Ectodermal cell (in vitro differentiated cells): Measurements from ENCODE around the gene SPRR2D. TPM values are rescaled to one million over a fixed set of nuclear protein-coding genes. Genes with fewer than 3 reads are reported as not detected.

ENCODE experiments used
- H3K27ac ChIP-seq: 2 replicates; pipeline ENCODE4 v1.7.0; 2013; ENCODE audit warnings: mild to moderate bottlenecking, low read depth, low read length; ENCODE audit not compliant: insufficient read depth, poor library complexity, severe bottlenecking
- H3K27me3 ChIP-seq: 2 replicates; pipeline ENCODE4 v1.7.0; 2013; ENCODE audit warnings: mild to moderate bottlenecking, low read length; ENCODE audit not compliant: insufficient read depth, control insufficient read depth, poor library complexity, severe bottlenecking
- H3K36me3 ChIP-seq: one replicate; pipeline ENCODE4 v1.7.0; 2013; ENCODE audit warnings: low read length; ENCODE audit not compliant: control insufficient read depth, insufficient read depth
- H3K4me1 ChIP-seq: one replicate; pipeline ENCODE4 v1.7.0; 2013; ENCODE audit warnings: low read length; ENCODE audit not compliant: control insufficient read depth, insufficient read depth
- H3K4me3 ChIP-seq: 2 replicates; pipeline ENCODE4 v1.7.0; 2013; ENCODE audit warnings: low read depth, low read length, control low read depth; ENCODE audit not compliant: insufficient read depth
- H3K9me3 ChIP-seq: 2 replicates; pipeline ENCODE4 v1.7.0; 2013; ENCODE audit warnings: mild to moderate bottlenecking, low read length, moderate library complexity; ENCODE audit not compliant: control insufficient read depth
- WGBS, 2 experiments: methylation state at CpG; one replicate each; pipeline ENCODE4 v1.1.7; 2013; ENCODE audit warnings: missing lambda C conversion rate in 2 of 2; 5-methylcytosine and 5-hydroxymethylcytosine counted together
- polyA plus RNA-seq, 4 experiments: library from polyadenylated mRNA; stranded (reverse); fragments of 50-300 nt; gene quantifications; one replicate each; pipeline ENCODE4 v1.2.3, GENCODE V29; 2013

Gene SPRR2D
- not detected for polyA plus RNA-seq (2013, experiment 1 of 4)
- not detected for polyA plus RNA-seq (2013, experiment 2 of 4)
- polyA plus RNA-seq (2013, experiment 3 of 4): not detected
- not detected for polyA plus RNA-seq (2013, experiment 4 of 4)

DNA sequence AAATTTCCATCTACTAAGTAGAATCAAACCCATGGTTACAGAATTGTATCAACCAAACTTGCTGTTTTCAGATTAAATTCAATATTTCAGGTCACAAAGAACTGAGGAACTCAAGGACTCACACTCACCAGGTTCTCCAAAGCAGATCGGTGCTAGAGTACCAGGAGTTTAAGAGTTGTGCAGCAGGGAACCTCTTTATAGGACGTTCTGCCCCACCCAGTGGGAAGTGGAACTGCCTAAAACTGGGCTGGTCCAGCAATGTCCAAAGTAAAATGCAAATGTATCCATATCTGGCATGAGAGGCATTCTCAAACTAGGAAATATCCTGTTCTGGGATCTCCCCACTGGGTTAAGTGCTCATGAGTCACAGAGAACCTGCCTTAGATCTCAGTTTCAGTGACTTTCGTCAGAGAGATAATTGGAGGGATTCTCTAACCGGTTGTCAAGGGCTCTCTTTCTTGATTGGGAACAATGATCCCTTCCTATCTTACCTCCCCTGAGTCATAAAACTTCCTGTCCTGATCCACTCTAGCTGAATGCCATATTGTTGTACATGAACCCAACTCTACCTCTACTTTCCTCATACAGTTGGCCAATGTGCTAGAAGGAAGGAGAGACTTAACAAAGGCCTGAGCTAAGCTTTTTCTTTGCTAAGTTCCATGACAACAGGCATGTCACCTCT lies at the start of gene SPRR2D:
Gene SPRR2D (minus strand): TSS at position 171 of the 682 bp plus-strand sequence. CDS start 774 bp downstream, outside the sequence.
- H3K36me3 ChIP-seq: no peaks in the 10 kb centered on the region
- 72% methylated on average over 4 of the region's 4 CpGs for WGBS, 2 experiments
- no peak within 1 kb of the TSS for H3K27ac ChIP-seq
- H3K4me3 ChIP-seq: no peak within 1 kb of the TSS
- no peaks in the 10 kb centered on the region for H3K9me3 ChIP-seq
- no peaks in the 10 kb centered on the region for H3K27me3 ChIP-seq
- H3K4me1 ChIP-seq: no peaks in the 10 kb centered on the region

DNA sequence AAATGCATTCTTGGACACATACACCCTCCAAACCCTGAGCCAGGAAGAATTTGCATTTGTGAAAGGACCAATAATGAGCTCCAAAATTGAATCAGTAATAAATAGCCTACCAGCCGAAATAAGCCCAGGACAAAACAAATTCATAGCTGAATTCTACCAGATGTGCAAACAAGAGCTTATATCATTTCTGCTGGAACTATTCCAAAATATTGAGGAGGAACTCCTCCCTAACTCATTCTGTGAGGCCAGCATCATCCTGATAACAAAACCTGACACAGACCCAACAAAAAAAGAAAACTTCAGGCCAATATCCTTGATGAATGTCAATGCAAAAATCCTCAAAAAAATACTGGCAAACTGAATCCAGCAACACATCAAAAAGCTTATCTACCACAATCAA lies 46.7 kb upstream of the SPRR2D start:
- Histone ChIP-seq H3K36me3 (no peaks in the 10 kb centered on the region), H3K27me3 (no peaks in the 10 kb centered on the region), H3K9me3 (no peaks in the 10 kb centered on the region), H3K27ac (no peak overlapping the region), H3K4me3 (no peak overlapping the region), H3K4me1 (no peaks in the 10 kb centered on the region)
- WGBS, 2 experiments: 75 to 88% methylated on average over 1 of the region's 1 CpG

DNA sequence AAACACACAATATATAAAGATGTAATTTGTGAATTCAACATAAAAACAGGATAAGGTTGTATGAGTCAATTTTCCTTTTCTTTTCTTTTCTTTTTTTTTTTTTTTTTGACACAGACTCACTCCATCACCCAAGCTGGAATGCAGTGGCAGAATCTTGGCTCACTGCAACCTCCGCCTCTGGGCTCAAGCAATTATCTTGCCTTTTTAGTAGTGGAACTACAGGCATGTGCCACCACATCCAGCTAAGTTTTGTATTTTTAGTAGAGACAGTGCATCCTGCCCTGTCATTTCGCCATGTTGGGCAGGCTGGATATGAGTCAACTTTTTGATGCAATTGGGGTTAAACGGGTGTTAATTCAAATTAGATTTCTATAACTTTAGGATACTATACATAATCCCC lies 40.8 kb upstream of the SPRR2D start:
- 88 to 89% methylated on average over 2 to 3 of the region's 3 CpGs for WGBS, 2 experiments
- no peaks in the 10 kb centered on the region for H3K4me1 ChIP-seq
- H3K36me3 ChIP-seq: no peaks in the 10 kb centered on the region
- no peak overlapping the region for H3K27ac ChIP-seq
- H3K4me3 ChIP-seq: no peak overlapping the region
- H3K9me3 ChIP-seq: no peaks in the 10 kb centered on the region
- H3K27me3 ChIP-seq: no peaks in the 10 kb centered on the region

DNA sequence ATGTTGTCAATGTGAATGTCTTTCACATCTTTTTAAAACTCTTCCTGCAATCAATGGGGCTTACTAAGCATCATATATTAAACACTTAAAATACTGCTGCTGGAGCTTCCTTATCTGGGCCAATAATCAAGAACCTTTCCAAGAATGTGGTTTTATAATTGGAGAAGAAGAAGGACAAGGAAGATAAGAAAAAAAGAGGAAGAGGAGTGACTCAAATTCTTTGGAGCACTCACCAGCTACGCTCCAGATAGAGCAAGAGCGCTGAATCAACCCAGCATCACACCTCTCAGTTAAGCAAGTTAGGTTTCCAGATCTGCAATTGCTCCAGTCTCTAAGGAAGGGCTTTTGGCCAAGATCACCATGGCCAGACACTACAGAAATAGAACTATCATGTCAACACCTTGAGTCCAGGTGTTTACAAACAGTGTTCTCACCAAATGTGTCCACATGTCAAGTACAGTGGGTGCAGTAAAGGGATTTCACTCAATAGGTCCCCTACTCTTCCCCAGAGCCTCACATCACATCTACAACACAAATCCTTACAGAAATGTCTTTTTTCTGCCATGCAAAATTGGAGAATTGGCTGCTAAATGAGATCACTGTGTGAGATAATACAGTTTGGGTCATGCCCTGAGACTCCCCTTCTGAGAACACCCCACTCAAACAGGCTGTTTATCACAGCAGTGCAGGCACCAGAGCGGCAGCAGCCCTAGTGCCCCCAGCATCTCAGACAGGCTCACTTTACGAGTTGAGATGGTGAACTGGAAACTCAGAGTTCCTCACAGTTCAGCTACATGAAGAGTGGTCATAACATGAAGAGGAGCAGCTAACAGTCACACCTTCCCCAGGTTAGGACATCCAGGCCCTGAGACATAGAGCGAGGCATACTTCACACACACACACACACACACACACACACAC lies 32.1 kb upstream of the SPRR2D start:
- no peaks in the 10 kb centered on the region for H3K27me3 ChIP-seq
- 89 to 92% methylated on average over 4 to 5 of the region's 5 CpGs for WGBS, 2 experiments
- H3K4me1 ChIP-seq: no peaks in the 10 kb centered on the region
- H3K4me3 ChIP-seq: no peak overlapping the region
- H3K9me3 ChIP-seq: no peaks in the 10 kb centered on the region
- no peaks in the 10 kb centered on the region for H3K36me3 ChIP-seq
- no peak overlapping the region for H3K27ac ChIP-seq

DNA sequence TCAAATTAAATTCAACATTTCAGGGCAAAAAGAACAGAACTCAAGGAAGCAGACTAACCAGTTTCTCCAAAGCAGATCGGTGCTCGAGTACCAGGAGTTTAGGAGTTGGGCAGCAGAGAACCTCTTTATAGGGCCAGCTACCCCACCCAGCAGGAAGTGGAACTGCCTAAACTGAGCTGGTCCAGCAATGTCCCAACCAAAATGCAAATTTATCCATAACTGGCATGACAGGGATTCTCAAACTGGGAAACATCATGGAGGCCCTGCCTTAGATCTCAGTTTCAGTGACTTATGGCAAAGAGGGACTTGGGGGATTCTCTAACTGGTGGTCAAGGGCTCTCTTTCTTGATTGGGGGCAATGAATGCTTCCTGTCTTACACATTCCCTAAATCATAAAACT lies 30.6 kb upstream of the SPRR2D start, which contains the start of gene SPRR2B:
Gene SPRR2B (minus strand): TSS at position 101 of the 400 bp plus-strand sequence. CDS start 772 bp downstream, outside the sequence.
- Histone ChIP-seq H3K9me3 (no peaks in the 10 kb centered on the region), H3K4me3 (no peak within 1 kb of the TSS), H3K27me3 (no peaks in the 10 kb centered on the region), H3K4me1 (no peaks in the 10 kb centered on the region), H3K27ac (no peak within 1 kb of the TSS), H3K36me3 (no peaks in the 10 kb centered on the region)
- WGBS, 2 experiments: 40 to 46% methylated on average over 2 of the region's 2 CpGs

DNA sequence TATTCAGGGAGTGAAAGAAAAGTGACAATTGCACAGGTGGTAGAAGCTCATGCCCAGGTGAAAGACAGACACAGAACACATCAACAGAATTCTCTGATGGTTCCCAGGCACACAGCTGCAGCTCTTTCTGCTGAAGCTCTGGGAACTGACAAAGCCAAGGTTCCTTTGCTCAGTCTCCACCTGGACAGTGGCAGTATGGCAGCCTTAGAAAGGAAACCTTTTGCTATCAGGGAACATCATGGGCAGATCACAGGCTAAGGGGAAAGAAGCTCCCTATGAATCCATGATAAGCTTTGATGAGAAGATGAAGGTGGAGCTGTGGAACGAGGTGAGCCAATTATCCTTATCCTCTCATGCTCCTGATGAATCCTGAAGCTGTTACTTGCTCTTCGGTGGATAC lies 29.3 kb upstream of the SPRR2D start:
- H3K4me3 ChIP-seq: no peak overlapping the region
- H3K9me3 ChIP-seq: no peaks in the 10 kb centered on the region
- no peaks in the 10 kb centered on the region for H3K27me3 ChIP-seq
- H3K27ac ChIP-seq: no peak overlapping the region
- no peaks in the 10 kb centered on the region for H3K36me3 ChIP-seq
- no peaks in the 10 kb centered on the region for H3K4me1 ChIP-seq
- 78 to 83% methylated on average over 1 to 2 of the region's 2 CpGs for WGBS, 2 experiments

DNA sequence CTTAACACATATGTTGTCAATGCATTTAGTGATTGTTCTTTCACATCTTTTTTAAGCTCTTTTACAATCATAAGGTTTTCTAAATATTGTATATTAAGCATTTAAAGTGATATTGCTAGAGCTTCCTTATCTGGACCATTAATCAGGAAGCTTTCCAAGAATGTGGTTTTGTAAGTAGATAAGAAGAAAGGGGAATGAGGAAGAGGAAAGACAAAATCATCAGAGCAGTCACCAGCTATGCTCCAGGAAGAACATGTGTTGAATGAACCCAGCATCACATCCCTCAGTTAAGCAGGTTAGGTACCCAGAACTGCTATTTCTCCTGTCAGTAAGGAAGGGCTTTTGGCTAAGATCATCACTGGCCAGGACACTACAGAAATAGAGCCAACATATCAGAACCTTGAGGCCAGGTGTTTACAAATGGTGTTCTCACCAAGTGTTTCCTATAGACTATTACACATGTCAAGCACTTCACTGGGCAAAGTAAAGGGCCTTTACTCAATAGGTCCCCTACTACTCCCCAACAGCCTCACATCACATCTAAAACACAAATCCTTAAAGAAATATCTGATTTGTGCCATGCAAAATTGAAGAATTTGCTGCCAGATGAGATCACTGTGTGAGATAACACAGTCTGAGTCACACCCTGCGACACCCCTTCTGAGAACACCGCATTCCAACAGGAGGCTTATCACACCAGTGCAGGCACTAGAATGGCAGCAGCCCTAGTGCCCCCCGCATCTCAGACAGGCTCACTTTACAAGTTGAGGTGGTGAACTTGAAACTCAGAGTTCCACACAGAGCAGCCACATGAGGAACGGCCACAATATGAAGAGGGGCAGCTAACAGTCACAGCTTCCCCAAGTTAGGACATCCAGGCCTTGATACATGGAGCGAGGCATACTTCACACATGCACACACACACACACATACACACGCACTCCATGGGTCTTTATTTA lies 18.2 kb upstream of the SPRR2D start:
- no peak overlapping the region for H3K4me3 ChIP-seq
- 92 to 93% methylated on average over 6 of the region's 6 CpGs for WGBS, 2 experiments
- no peaks in the 10 kb centered on the region for H3K27me3 ChIP-seq
- no peaks in the 10 kb centered on the region for H3K4me1 ChIP-seq
- H3K9me3 ChIP-seq: no peaks in the 10 kb centered on the region
- no peak overlapping the region for H3K27ac ChIP-seq
- no peaks in the 10 kb centered on the region for H3K36me3 ChIP-seq

DNA sequence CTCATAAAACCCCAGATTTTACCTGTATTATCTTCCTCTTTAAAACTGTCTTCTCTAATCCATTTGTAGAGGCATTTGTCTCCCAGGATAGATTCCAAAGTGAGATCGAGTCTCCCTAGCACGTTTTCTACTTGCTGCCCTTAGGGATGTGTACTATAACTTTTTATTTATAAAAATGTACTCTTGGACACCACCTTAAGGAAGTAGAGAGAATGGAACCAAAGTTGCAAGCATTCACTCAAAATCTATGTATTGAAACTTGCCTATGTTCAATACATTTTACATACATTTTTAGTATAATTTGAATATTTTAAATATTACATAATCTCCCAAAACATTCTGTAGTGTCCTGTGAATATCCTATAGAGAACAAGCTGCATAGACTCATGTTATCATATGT lies 17.2 kb upstream of the SPRR2D start:
- H3K36me3 ChIP-seq: no peaks in the 10 kb centered on the region

DNA sequence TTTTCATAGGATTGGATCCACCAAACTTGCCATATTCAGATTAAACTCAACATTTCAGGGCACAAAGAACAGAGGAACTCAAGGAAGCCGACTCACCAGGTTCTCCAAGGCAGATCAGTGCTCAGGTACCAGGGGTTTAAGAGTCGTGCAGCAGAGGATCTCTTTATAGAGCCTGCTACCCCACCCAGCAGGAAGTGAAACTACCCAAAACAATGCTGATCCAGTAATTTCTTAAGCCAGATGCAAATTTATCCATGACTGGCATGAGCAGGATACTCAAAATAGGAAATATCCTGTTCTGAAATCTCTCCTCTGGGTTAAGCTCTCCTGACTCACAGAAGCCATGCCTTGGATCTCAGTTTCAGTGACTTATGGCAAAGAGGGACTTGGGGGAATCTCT lies 16.5 kb upstream of the SPRR2D start, which contains the start of gene SPRR2A:
Gene SPRR2A (minus strand): TSS at position 138 of the 400 bp plus-strand sequence. CDS start 777 bp downstream, outside the sequence.
- no peak within 1 kb of the TSS for H3K4me3 ChIP-seq
- no peaks in the 10 kb centered on the region for H3K9me3 ChIP-seq
- no peaks in the 10 kb centered on the region for H3K27me3 ChIP-seq
- 87 to 90% methylated on average over 2 of the region's 2 CpGs for WGBS, 2 experiments
- no peak within 1 kb of the TSS for H3K27ac ChIP-seq
- H3K36me3 ChIP-seq: no peaks in the 10 kb centered on the region
- H3K4me1 ChIP-seq: no peaks in the 10 kb centered on the region

More for the DNA sequence above, 17.2 kb upstream of the SPRR2D start:
- H3K9me3 ChIP-seq: no peaks in the 10 kb centered on the region
- no peak overlapping the region for H3K27ac ChIP-seq
- 100% methylated on average over 2 of the region's 2 CpGs; no CpG with 5 or more reads in 1 of the 2 experiments for WGBS, 2 experiments
- H3K4me3 ChIP-seq: no peak overlapping the region
- H3K27me3 ChIP-seq: no peaks in the 10 kb centered on the region
- no peaks in the 10 kb centered on the region for H3K4me1 ChIP-seq
